KMS-11 (cell line): Measurements from ENCODE around the gene SIGLEC12.

Source experiments
- H2AFZ ChIP-seq: fragments of 200-600 bp; sonication (generic); 2 replicates; pipeline ENCODE4 v1.6.1; 2016; ENCODE audit warnings: antibody characterized with exemption, mixed run types, low read depth
- H3K27ac ChIP-seq: fragments of 200-600 bp; sonication (generic); 2 replicates; pipeline ENCODE4 v1.6.1; 2016; ENCODE audit warnings: mild to moderate bottlenecking, mixed run types
- H3K27me3 ChIP-seq: fragments of 200-600 bp; sonication (generic); 2 replicates; pipeline ENCODE4 v1.6.1; 2017; ENCODE audit warnings: mild to moderate bottlenecking, low read depth, mixed run types, moderate library complexity; ENCODE audit not compliant: insufficient read depth
- H3K36me3 ChIP-seq: fragments of 200-600 bp; sonication (generic); 2 replicates; pipeline ENCODE4 v1.6.1; 2017; ENCODE audit warnings: mild to moderate bottlenecking, mixed run types; ENCODE audit not compliant: insufficient read depth
- H3K4me1 ChIP-seq: fragments of 200-600 bp; sonication (generic); 2 replicates; pipeline ENCODE4 v1.6.1; 2016; ENCODE audit warnings: mild to moderate bottlenecking, low read depth, mixed run types; ENCODE audit not compliant: poor library complexity, severe bottlenecking
- H3K4me2 ChIP-seq: fragments of 200-600 bp; sonication (generic); 2 replicates; pipeline ENCODE4 v1.7.0; 2016; ENCODE audit warnings: mild to moderate bottlenecking, mixed run types
- H3K4me3 ChIP-seq: fragments of 200-600 bp; sonication (generic); IDR thresholded peaks from 2 replicates; pipeline ENCODE4 v1.6.1; 2017; ENCODE audit warnings: low read depth, low read length, mixed read lengths; ENCODE audit not compliant: insufficient read depth
- H3K79me2 ChIP-seq: fragments of 200-600 bp; sonication (generic); 2 replicates; pipeline ENCODE4 v1.6.1; 2016; ENCODE audit warnings: low read depth, mixed run types; ENCODE audit not compliant: insufficient read depth
- H3K9ac ChIP-seq: fragments of 200-600 bp; sonication (generic); 2 replicates; pipeline ENCODE4 v1.6.1; 2016; ENCODE audit warnings: mild to moderate bottlenecking, mixed run types
- H4K20me1 ChIP-seq: fragments of 200-600 bp; sonication (generic); 2 replicates; pipeline ENCODE4 v1.6.1; 2016; ENCODE audit warnings: mild to moderate bottlenecking, mixed run types; ENCODE audit not compliant: insufficient read depth
- TF ChIP-seq, protein P1 (sequence below): fragments of 200-600 bp; sonication (generic); conservative IDR thresholded peaks from 2 replicates; pipeline ENCODE4 v1.6.1; 2017; ENCODE audit warnings: low read depth, mild to moderate bottlenecking, antibody characterized with exemption, low read length, moderate library complexity, mixed read lengths

SIGLEC12 gene

DNA sequence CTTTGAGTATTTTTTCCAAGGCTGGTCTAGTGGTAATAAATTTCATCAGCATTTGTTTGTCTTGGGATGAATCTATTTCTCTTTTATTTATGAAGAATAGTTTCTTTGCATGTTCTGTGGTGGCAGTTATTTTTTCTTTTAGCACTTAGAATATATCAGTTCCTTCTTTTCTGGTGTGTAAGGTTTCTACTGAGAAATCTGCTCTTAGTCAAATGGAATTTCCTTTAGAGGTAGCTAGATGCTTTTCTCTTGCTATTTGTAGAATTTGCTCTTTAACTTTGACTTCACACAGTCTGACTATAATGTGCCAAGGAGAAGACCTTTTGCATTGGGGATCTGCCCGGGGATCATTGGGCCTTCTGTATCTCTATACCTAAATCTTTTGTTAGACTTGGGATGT, 33.9 kb upstream of the SIGLEC12 start:
- no peak overlapping the region for H2AFZ ChIP-seq
- H3K4me3 ChIP-seq = no peak overlapping the region
- no peaks in the 10 kb centered on the region; the same call in 1 of the 2 replicates for H3K27me3 ChIP-seq
- no peaks in the 10 kb centered on the region for H3K4me1 ChIP-seq
- no peaks in the 10 kb centered on the region for H4K20me1 ChIP-seq
- H3K27ac ChIP-seq = no peak overlapping the region
- no peak overlapping the region for H3K9ac ChIP-seq
- H3K36me3 ChIP-seq = no peaks in the 10 kb centered on the region
- H3K4me2 ChIP-seq = no peak overlapping the region
- no peaks in the 10 kb centered on the region for H3K79me2 ChIP-seq
- TF ChIP-seq, protein P1, sequence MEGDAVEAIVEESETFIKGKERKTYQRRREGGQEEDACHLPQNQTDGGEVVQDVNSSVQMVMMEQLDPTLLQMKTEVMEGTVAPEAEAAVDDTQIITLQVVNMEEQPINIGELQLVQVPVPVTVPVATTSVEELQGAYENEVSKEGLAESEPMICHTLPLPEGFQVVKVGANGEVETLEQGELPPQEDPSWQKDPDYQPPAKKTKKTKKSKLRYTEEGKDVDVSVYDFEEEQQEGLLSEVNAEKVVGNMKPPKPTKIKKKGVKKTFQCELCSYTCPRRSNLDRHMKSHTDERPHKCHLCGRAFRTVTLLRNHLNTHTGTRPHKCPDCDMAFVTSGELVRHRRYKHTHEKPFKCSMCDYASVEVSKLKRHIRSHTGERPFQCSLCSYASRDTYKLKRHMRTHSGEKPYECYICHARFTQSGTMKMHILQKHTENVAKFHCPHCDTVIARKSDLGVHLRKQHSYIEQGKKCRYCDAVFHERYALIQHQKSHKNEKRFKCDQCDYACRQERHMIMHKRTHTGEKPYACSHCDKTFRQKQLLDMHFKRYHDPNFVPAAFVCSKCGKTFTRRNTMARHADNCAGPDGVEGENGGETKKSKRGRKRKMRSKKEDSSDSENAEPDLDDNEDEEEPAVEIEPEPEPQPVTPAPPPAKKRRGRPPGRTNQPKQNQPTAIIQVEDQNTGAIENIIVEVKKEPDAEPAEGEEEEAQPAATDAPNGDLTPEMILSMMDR = no peak

DNA sequence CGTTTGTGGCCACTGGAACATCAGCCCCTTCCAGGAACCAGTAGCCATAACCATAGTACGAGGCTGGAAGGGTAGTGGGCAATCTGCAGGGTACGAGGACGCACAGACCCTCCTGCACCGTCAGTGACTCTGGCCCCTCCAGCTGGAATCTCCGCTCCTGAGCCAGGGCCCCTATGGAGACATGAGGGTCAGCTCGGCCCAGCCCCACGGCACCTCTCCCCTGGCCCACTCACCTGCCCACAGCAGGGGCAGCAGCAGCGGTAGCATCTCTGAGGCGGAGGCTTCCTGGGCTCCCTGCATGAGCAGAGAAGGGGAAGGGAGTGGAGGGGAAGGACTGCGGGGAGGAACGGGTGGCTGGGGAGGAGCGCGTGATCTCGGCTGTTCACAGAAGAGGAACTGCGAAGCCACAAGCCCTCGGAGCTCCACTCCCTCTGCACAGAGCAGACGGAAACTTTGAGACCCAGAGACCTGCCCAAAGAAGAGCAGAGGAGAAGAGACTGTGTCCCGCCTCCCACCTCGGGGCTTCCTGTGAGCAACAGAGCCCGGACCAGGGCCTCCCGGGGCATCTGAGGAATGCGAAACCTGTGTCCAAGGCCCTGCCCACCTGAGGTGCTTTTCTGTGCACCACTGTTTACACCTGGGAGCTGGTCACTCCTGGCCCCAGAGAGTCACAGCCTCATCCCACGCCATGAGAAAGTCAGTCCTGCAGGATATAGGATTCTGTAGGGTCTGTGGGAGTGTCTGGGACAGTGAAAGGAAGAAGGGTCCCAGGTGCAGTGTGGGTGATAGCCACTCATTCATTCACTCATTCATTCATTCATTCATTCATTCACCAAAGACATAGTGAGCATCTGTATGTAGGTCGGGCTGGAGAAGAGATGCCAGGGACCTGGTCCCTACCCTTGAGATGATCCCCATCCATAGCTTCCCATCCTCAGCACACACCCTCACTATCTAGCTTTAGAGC, 30.0 kb upstream of the SIGLEC12 start, which contains the start of gene SIGLEC6:
Gene SIGLEC6 (minus strand): TSS at position 322 of the 967 bp plus-strand sequence. CDS start 22 bp downstream, at position 300.
- Histone ChIP-seq H3K9ac (no peak within 1 kb of the TSS), H3K4me3 (no peak within 1 kb of the TSS), H3K36me3 (no peaks in the 10 kb centered on the region), H3K4me2 (no peak within 1 kb of the TSS), H3K79me2 (no peaks in the 10 kb centered on the region), H3K4me1 (no peaks in the 10 kb centered on the region), H3K27me3 (no peaks in the 10 kb centered on the region; the same call in 1 of the 2 replicates), H2AFZ (no peak within 1 kb of the TSS), H4K20me1 (no peaks in the 10 kb centered on the region), H3K27ac (no peak within 1 kb of the TSS)
- TF ChIP-seq, protein P1 = no peak

DNA sequence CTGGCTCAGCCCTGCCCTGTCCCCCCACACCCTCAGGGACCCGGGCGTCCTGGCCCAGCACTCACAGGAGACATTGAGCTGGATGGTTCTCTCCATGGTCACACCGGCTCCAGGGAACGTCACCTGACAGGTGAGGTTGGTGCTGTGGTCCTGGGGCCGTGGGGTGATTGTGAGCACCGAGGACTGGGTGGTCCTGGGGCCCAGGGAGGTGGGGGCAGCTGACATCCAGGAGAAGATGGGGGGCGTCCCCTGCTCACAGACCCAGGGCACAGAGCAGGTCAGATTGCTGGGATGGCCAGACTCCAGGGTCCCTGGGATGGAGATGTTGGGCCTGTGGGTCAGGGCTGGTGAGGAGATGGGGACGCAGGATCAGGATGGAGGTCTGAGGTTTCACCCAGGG, 29.0 kb upstream of the SIGLEC12 start:
- Histone ChIP-seq H4K20me1 (no peaks in the 10 kb centered on the region), H3K4me2 (no peak overlapping the region), H3K79me2 (no peaks in the 10 kb centered on the region), H3K27ac (no peak overlapping the region), H3K27me3 (no peaks in the 10 kb centered on the region; the same call in 1 of the 2 replicates), H3K9ac (no peak overlapping the region), H3K36me3 (no peaks in the 10 kb centered on the region), H2AFZ (no peak overlapping the region), H3K4me3 (no peak overlapping the region), H3K4me1 (no peaks in the 10 kb centered on the region)
- TF ChIP-seq, protein P1 = no peak

DNA sequence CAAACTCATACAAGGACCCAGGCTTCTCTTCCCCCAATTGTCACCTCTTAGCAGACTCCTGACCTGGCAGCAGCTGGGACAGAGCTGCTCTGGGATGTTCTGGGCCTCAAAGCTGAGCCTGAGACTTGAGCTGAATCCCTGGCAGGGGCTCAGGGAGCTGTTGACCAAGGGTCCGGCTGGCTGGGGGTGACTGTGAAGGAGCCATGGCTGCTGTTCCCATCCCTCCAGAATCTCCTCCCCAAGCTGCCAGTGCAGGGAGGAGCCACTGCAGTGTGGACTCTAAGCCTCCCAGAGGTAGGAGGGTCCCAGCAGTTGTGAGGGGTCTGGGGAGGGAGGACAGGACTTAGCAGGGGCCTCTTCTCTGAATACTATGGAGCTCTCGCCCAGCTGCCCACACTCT, 27.7 kb upstream of the SIGLEC12 start:
- Histone ChIP-seq H3K27me3 (no peaks in the 10 kb centered on the region; the same call in 1 of the 2 replicates), H4K20me1 (no peaks in the 10 kb centered on the region), H3K79me2 (no peaks in the 10 kb centered on the region), H3K4me1 (no peaks in the 10 kb centered on the region), H3K9ac (no peak overlapping the region), H3K4me2 (no peak overlapping the region), H2AFZ (no peak overlapping the region), H3K4me3 (no peak overlapping the region), H3K36me3 (no peaks in the 10 kb centered on the region), H3K27ac (no peak overlapping the region)
- TF ChIP-seq, protein P1 = no peak
